ENCODE measurements around the gene CDC45. TPM values are rescaled to one million over a fixed set of nuclear protein-coding genes. Genes with fewer than 3 reads are reported as not detected.

CDC45 gene
- total RNA-seq, 1 experiment from 2014 or later, result 44.6 TPM

DNA sequence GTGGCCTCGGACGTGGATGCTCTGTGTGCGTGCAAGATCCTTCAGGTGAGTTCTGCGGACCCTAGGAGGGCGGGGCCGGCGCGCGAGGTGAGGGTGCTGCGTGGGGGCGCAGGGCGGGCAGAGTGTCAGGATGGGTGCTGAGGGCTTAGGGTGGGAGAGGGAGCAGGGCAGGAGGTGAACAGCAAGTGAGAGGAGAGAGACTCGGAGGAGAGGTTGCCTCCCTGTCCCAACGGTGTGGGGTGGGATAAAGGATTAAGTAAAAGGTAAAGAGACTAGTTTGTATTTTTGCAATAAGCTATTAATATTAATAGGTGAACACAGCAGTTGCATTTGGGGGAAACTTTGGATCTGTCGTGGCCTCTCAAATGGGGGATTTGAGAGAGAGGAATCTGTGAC is 451 bp downstream of the CDC45 start:
- H3K4me3 ChIP-seq (ENCODE audit: low read depth, low read length), result peak overlapping the region; percentile 96
- Mint-ChIP-seq H3K36me3 (ENCODE audit: insufficient read depth, unreplicated experiment) (peaks cover 57% of the 10 kb centered on the region), H3K9me3 (ENCODE audit: unreplicated experiment) (no peaks in the 10 kb centered on the region), H3K4me1 (ENCODE audit: low read depth, unreplicated experiment) (peaks cover 23% of the 10 kb centered on the region), H3K4me3 (ENCODE audit: unreplicated experiment) (peak overlapping the region; percentile 95), H3K27ac (ENCODE audit: unreplicated experiment) (peak overlapping the region; percentile 100), H3K27me3 (ENCODE audit: insufficient read depth, unreplicated experiment) (no peaks in the 10 kb centered on the region)
- H3K9me3 ChIP-seq, result no peaks in the 10 kb centered on the region
- H3K4me1 ChIP-seq, result peaks cover 6% of the 10 kb centered on the region; the same call in 1 of the 2 replicates
- no peaks in the 10 kb centered on the region for H3K27me3 ChIP-seq (replicated peaks; ENCODE audit: control insufficient read depth, insufficient read depth, low read length)
- DNase-seq, result no peak
- 0 out of 2 replicates have a peak, but pooled peaks cover 2% of the 10 kb centered on the region for H3K36me3 ChIP-seq (ENCODE audit: control insufficient read depth, insufficient read depth, low read length)
- no TSS peak for BruUV-seq (replicated peaks)
- ChIA-PET CTCF (interaction anchor here (0.9 to 1.5 kb wide), 3 partner anchors 150 to 301 kb away, joined by 3 to 6 read pairs (median 3); no protein-coding TSS in a partner anchor), POLR2A (interaction anchor here (0.7 to 1.0 kb wide), 8 partner anchors 16 to 301 kb away, joined by 3 to 10 read pairs (median 5); partner anchors contain the start of genes C22orf39 and SLC25A1)
- intact Hi-C loops (cut with micrococcal nuclease; ENCODE audit: unreplicated experiment), result no loop called here
- TF ChIP-seq, protein P1, sequence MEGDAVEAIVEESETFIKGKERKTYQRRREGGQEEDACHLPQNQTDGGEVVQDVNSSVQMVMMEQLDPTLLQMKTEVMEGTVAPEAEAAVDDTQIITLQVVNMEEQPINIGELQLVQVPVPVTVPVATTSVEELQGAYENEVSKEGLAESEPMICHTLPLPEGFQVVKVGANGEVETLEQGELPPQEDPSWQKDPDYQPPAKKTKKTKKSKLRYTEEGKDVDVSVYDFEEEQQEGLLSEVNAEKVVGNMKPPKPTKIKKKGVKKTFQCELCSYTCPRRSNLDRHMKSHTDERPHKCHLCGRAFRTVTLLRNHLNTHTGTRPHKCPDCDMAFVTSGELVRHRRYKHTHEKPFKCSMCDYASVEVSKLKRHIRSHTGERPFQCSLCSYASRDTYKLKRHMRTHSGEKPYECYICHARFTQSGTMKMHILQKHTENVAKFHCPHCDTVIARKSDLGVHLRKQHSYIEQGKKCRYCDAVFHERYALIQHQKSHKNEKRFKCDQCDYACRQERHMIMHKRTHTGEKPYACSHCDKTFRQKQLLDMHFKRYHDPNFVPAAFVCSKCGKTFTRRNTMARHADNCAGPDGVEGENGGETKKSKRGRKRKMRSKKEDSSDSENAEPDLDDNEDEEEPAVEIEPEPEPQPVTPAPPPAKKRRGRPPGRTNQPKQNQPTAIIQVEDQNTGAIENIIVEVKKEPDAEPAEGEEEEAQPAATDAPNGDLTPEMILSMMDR (IDR thresholded peaks at IDR 0.05; ENCODE audit: insufficient read depth in 1 of 2, low read depth in 1 of 2, low read length in 1 of 2, severe bottlenecking in 1 of 2, unreplicated experiment in 1 of 2), result no peak

DNA sequence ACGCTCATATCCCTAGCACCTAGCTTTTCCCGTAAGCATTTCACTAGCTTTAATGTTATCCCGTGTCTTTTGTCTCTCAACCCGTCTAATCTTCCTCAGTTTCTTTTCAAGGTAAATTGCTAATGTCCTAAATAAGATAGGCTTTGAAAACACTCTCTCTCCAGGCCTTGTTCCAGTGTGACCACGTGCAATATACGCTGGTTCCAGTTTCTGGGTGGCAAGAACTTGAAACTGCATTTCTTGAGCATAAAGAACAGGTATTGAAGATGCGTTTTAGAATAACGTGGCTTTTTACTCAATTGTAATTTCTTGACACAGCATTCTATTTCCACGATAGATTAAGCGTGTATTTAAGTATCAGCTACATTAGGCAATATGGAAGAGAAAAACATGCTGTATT is 1.1 kb downstream of the CDC45 start:
- Histone ChIP-seq H3K4me1 (peaks cover 6% of the 10 kb centered on the region; the same call in 1 of the 2 replicates), H3K36me3 (ENCODE audit: control insufficient read depth, insufficient read depth, low read length) (0 out of 2 replicates have a peak, but pooled peaks cover 2% of the 10 kb centered on the region), H3K4me3 (ENCODE audit: low read depth, low read length) (peak overlapping the region; percentile 96), H3K27me3 (replicated peaks; ENCODE audit: control insufficient read depth, insufficient read depth, low read length) (no peaks in the 10 kb centered on the region), H3K9me3 (no peaks in the 10 kb centered on the region)
- Mint-ChIP-seq H3K36me3 (ENCODE audit: insufficient read depth, unreplicated experiment) (peaks cover 57% of the 10 kb centered on the region), H3K27me3 (ENCODE audit: insufficient read depth, unreplicated experiment) (no peaks in the 10 kb centered on the region), H3K9me3 (ENCODE audit: unreplicated experiment) (no peaks in the 10 kb centered on the region), H3K4me1 (ENCODE audit: low read depth, unreplicated experiment) (peaks cover 23% of the 10 kb centered on the region), H3K4me3 (ENCODE audit: unreplicated experiment) (peak overlapping the region; percentile 95), H3K27ac (ENCODE audit: unreplicated experiment) (peak overlapping the region; percentile 100)
- no TSS peak for BruUV-seq (replicated peaks)
- POLR2A ChIA-PET, result no interaction called here
- CTCF ChIA-PET, result no interaction called here
- TF ChIP-seq, protein P1 (IDR thresholded peaks at IDR 0.05; ENCODE audit: insufficient read depth in 1 of 2, low read depth in 1 of 2, low read length in 1 of 2, severe bottlenecking in 1 of 2, unreplicated experiment in 1 of 2), result no peak
- intact Hi-C loops (cut with micrococcal nuclease; ENCODE audit: unreplicated experiment), result no loop called here
- DNase-seq, result no peak

DNA sequence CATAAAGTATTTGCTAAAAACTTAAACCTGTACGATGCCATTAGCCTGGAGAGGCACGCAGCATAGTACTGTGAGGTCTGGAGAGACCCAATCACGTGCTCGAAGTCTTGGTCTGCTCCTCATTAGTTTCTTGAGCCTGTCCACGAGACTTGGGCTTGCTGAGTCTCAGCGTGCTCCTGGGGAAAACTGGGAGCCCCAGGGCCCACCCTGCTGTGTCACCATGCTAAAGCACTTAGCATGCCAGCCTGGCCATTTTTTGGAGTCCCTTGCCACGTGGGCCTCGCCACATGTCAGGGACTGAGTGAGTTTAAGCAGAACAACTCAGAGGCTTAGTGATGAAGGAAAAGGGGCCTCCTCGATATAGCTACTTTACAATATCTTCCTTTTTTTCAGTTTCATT is 2.6 kb downstream of the CDC45 start:
- TF ChIP-seq, protein P1 (IDR thresholded peaks at IDR 0.05; ENCODE audit: insufficient read depth in 1 of 2, low read depth in 1 of 2, low read length in 1 of 2, severe bottlenecking in 1 of 2, unreplicated experiment in 1 of 2), result no peak
- no peak overlapping the region for H3K27ac Mint-ChIP-seq (ENCODE audit: unreplicated experiment)
- Histone ChIP-seq H3K36me3 (ENCODE audit: control insufficient read depth, insufficient read depth, low read length) (0 out of 2 replicates have a peak, but pooled peaks cover 2% of the 10 kb centered on the region), H3K9me3 (no peaks in the 10 kb centered on the region), H3K4me3 (ENCODE audit: low read depth, low read length) (no peak overlapping the region), H3K4me1 (peaks cover 6% of the 10 kb centered on the region; the same call in 1 of the 2 replicates), H3K27me3 (replicated peaks; ENCODE audit: control insufficient read depth, insufficient read depth, low read length) (no peaks in the 10 kb centered on the region)
- DNase-seq, result no peak
- no peaks in the 10 kb centered on the region for H3K9me3 Mint-ChIP-seq (ENCODE audit: unreplicated experiment)
- intact Hi-C loops (cut with micrococcal nuclease; ENCODE audit: unreplicated experiment), result no loop called here
- H3K36me3 Mint-ChIP-seq (ENCODE audit: insufficient read depth, unreplicated experiment), result peaks cover 57% of the 10 kb centered on the region
- POLR2A ChIA-PET, result no interaction called here
- BruUV-seq (replicated peaks), result no TSS peak
- peaks cover 20% of the 10 kb centered on the region for H3K4me1 Mint-ChIP-seq (ENCODE audit: low read depth, unreplicated experiment)
- CTCF ChIA-PET, result no interaction called here
- H3K27me3 Mint-ChIP-seq (ENCODE audit: insufficient read depth, unreplicated experiment), result no peaks in the 10 kb centered on the region
- no peak overlapping the region for H3K4me3 Mint-ChIP-seq (ENCODE audit: unreplicated experiment)
